ENCODE results near the gene CERS6. TPM values are rescaled to one million over a fixed set of nuclear protein-coding genes. Genes with fewer than 3 reads are reported as not detected.

The CERS6 gene
- total RNA-seq, 4 donors from 2014 or later = 46.6 to 67.7 (median 53.6) TPM

- Histone ChIP-seq H3K27ac (replicated peaks in 1 of 4) (no peak overlapping the region), H3K4me1 (peaks cover 6 to 31% (median 23%) of the 10 kb centered on the region in 4 donors), H3K27me3 (no peaks in the 10 kb centered on the region), H3K9me3 (no peaks in the 10 kb centered on the region), H3K4me3 (no peak overlapping the region), H3K36me3 (no peaks in the 10 kb centered on the region)
- intact Hi-C loops (cut with DNase I) = no loop called here
- no peak for DNase-seq (ENCODE audit: extremely low spot score)
- WGBS = 69% methylated on average over 4 of the region's 4 CpGs
- TF ChIP-seq POLR2A (IDR thresholded peaks at IDR 0.05; ENCODE audit: low read depth) = no peak
- TF ChIP-seq EP300 (IDR thresholded peaks at IDR 0.05) = no peak
- TF ChIP-seq CTCF (IDR thresholded peaks at IDR 0.05) = no peak
- TF ChIP-seq POLR2AphosphoS5 (IDR thresholded peaks at IDR 0.05) = no peak
Observed at GRCh38 chr2:168658706-168659105, 202.6 kb downstream of the CERS6 start.

GRCh38 chr2:168660870-168661862 is 205.1 kb downstream of the CERS6 start:
- intact Hi-C loops (cut with DNase I) = no loop called here
- DNase-seq (ENCODE audit: extremely low spot score) = no peak
- Histone ChIP-seq H3K4me3 (no peak overlapping the region), H3K36me3 (no peaks in the 10 kb centered on the region), H3K4me1 (peaks cover 5 to 43% (median 28%) of the 10 kb centered on the region in 4 donors), H3K27ac (replicated peaks in 1 of 4) (peak overlapping the region; percentile 28 to 57 (median 44)), H3K27me3 (no peaks in the 10 kb centered on the region), H3K9me3 (no peaks in the 10 kb centered on the region)
- TF ChIP-seq CTCF (IDR thresholded peaks at IDR 0.05) (no peak), EP300 (IDR thresholded peaks at IDR 0.05) (no peak), POLR2A (IDR thresholded peaks at IDR 0.05; ENCODE audit: low read depth) (no peak), POLR2AphosphoS5 (IDR thresholded peaks at IDR 0.05) (no peak)
- 66% methylated on average over 9 of the region's 9 CpGs for WGBS

GRCh38 chr2:168661863-168662256 is 205.8 kb downstream of the CERS6 start:
- Histone ChIP-seq H3K36me3 (no peaks in the 10 kb centered on the region), H3K9me3 (no peaks in the 10 kb centered on the region), H3K27ac (replicated peaks in 1 of 4) (peak overlapping the region in 3 of 4 donors; percentile 41 to 57 (median 46)), H3K4me1 (peaks cover 5 to 50% (median 34%) of the 10 kb centered on the region in 4 donors), H3K27me3 (no peaks in the 10 kb centered on the region), H3K4me3 (no peak overlapping the region)
- TF ChIP-seq CTCF (IDR thresholded peaks at IDR 0.05) (no peak), POLR2AphosphoS5 (IDR thresholded peaks at IDR 0.05) (no peak), EP300 (IDR thresholded peaks at IDR 0.05) (no peak), POLR2A (IDR thresholded peaks at IDR 0.05; ENCODE audit: low read depth) (no peak)
- intact Hi-C loops (cut with DNase I) = no loop called here
- WGBS = 45% methylated on average over 3 of the region's 3 CpGs
- no peak for DNase-seq (ENCODE audit: extremely low spot score)

GRCh38 chr2:168662651-168663208 is 206.7 kb downstream of the CERS6 start:
- no peak for TF ChIP-seq EP300 (IDR thresholded peaks at IDR 0.05)
- no peak for TF ChIP-seq CTCF (IDR thresholded peaks at IDR 0.05)
- no peak for TF ChIP-seq POLR2A (IDR thresholded peaks at IDR 0.05; ENCODE audit: low read depth)
- intact Hi-C loops (cut with DNase I) = no loop called here
- Histone ChIP-seq H3K9me3 (no peaks in the 10 kb centered on the region), H3K27me3 (no peaks in the 10 kb centered on the region), H3K4me3 (no peak overlapping the region), H3K36me3 (no peaks in the 10 kb centered on the region), H3K27ac (replicated peaks in 1 of 4) (peak overlapping the region in 1 of 4 donors; percentile 29), H3K4me1 (peaks cover 5 to 55% (median 37%) of the 10 kb centered on the region in 4 donors)
- 86% methylated on average over 7 of the region's 7 CpGs for WGBS
- DNase-seq (ENCODE audit: extremely low spot score) = no peak

All from esophagus muscularis mucosa (tissue), 4 donors.